WTC11 (cell line): ENCODE measurements around the gene SIN3B. TPM values are rescaled to one million over a fixed set of nuclear protein-coding genes. Genes with fewer than 3 reads are reported as not detected.
A peak's percentile ranks its signal among the peaks of the same experiment; 100 is the strongest.

Experiments used
- ATAC-seq: fragments of 200-7000 bp; cut with Tn5 transposase; 2 replicates; pipeline ENCODE4 v1.10.0; 2021; ENCODE audit warnings: mild to moderate bottlenecking, moderate library complexity
- CTCF ChIA-PET: fragments of 300-600 bp; sonication (Branson Sonifier 250); formaldehyde crosslinking; loops from one replicate; lab custom pipeline; 2021; ENCODE audit warnings: antibody characterized with exemption; lab: Charles Lee
- POLR2A ChIA-PET: fragments of 350-600 bp; sonication (Branson Sonifier 250); formaldehyde crosslinking; loops from one replicate; lab custom pipeline; 2021; ENCODE audit warnings: antibody characterized with exemption; lab: Charles Lee
- DNase-seq: peaks from one replicate; pipeline ENCODE4 v3.0.0; 2021; ENCODE audit warnings: low spot score
- H3K27ac Mint-ChIP-seq: 2 replicates; pipeline ENCODE4 v1.8.0; 2021; ENCODE audit warnings: mixed read lengths
- H3K27me3 Mint-ChIP-seq: 2 replicates; pipeline ENCODE4 v1.8.0; 2021; ENCODE audit warnings: low read depth, mild to moderate bottlenecking, moderate library complexity, mixed read lengths
- H3K36me3 Mint-ChIP-seq: 2 replicates; pipeline ENCODE4 v1.8.0; 2021; ENCODE audit warnings: mixed read lengths
- H3K4me1 Mint-ChIP-seq: 2 replicates; pipeline ENCODE4 v1.8.0; 2022; ENCODE audit warnings: mixed read lengths
- H3K4me3 Mint-ChIP-seq: 2 replicates; pipeline ENCODE4 v1.8.0; 2021; ENCODE audit warnings: mild to moderate bottlenecking, moderate library complexity, mixed read lengths
- H3K9me3 Mint-ChIP-seq: 2 replicates; pipeline ENCODE4 v1.8.0; 2021; ENCODE audit warnings: mixed read lengths
- EMX1 ChIP-seq: fragments of 250-450 bp; sonication (Bioruptor Pico); IDR thresholded peaks from 2 replicates; pipeline ENCODE4 v1.8.0; 2021; ENCODE audit warnings: mild to moderate bottlenecking
- JUN ChIP-seq: sonication (generic); formaldehyde crosslinking; IDR thresholded peaks from 2 replicates; pipeline ENCODE4 v1.8.0; 2023; ENCODE audit warnings: mild to moderate bottlenecking, missing genetic modification reagents
- NFATC4 ChIP-seq: fragments of 250-450 bp; sonication (Bioruptor Pico); IDR thresholded peaks from 2 replicates; pipeline ENCODE4 v1.9.0; 2021; ENCODE audit warnings: mild to moderate bottlenecking
- NR1H2 ChIP-seq: sonication (generic); formaldehyde crosslinking; IDR thresholded peaks from 2 replicates; pipeline ENCODE4 v1.9.0; 2021; ENCODE audit warnings: mild to moderate bottlenecking, moderate library complexity, missing genetic modification reagents
- NR2C2 ChIP-seq: sonication (generic); formaldehyde crosslinking; IDR thresholded peaks from 2 replicates; pipeline ENCODE4 v1.8.0; 2022; ENCODE audit warnings: mild to moderate bottlenecking, missing genetic modification reagents
- PRDM15 ChIP-seq: sonication (generic); formaldehyde crosslinking; IDR thresholded peaks from 2 replicates; pipeline ENCODE4 v1.8.0; 2022; ENCODE audit warnings: missing genetic modification reagents
- PREB ChIP-seq: sonication (generic); formaldehyde crosslinking; IDR thresholded peaks from 2 replicates; pipeline ENCODE4 v1.8.1; 2022; ENCODE audit warnings: mild to moderate bottlenecking, missing genetic modification reagents, moderate library complexity, borderline replicate concordance
- PRRX2 ChIP-seq: fragments of 250-450 bp; sonication (Bioruptor Pico); IDR thresholded peaks from 2 replicates; pipeline ENCODE4 v1.8.0; 2021; ENCODE audit warnings: mild to moderate bottlenecking
- SMAD3 ChIP-seq: sonication (generic); formaldehyde crosslinking; IDR thresholded peaks from 2 replicates; pipeline ENCODE4 v1.8.0; 2022; ENCODE audit warnings: missing genetic modification reagents, mild to moderate bottlenecking, borderline replicate concordance
- SMAD4 ChIP-seq: sonication (generic); formaldehyde crosslinking; IDR thresholded peaks from 2 replicates; pipeline ENCODE4 v1.8.0; 2022; ENCODE audit warnings: mild to moderate bottlenecking, missing genetic modification reagents
- SP1 ChIP-seq: sonication (generic); formaldehyde crosslinking; conservative IDR thresholded peaks from 2 replicates; pipeline ENCODE4 v1.8.1; 2022; ENCODE audit warnings: missing genetic modification reagents
- TEAD1 ChIP-seq: sonication (generic); formaldehyde crosslinking; IDR thresholded peaks from 2 replicates; pipeline ENCODE4 v1.8.0; 2022; ENCODE audit warnings: mild to moderate bottlenecking, missing genetic modification reagents
- ZNF232 ChIP-seq: sonication (generic); formaldehyde crosslinking; IDR thresholded peaks from 2 replicates; pipeline ENCODE4 v1.8.0; 2022; ENCODE audit warnings: mild to moderate bottlenecking, missing genetic modification reagents
- ZNF263 ChIP-seq: sonication (generic); formaldehyde crosslinking; IDR thresholded peaks from 2 replicates; pipeline ENCODE4 v1.8.1; 2022; ENCODE audit warnings: low read depth, mild to moderate bottlenecking, moderate library complexity, missing genetic modification reagents
- ZNF281 ChIP-seq: sonication (generic); formaldehyde crosslinking; IDR thresholded peaks from 2 replicates; pipeline ENCODE4 v1.8.0; 2023; ENCODE audit warnings: mild to moderate bottlenecking, missing genetic modification reagents
- ZNF512 ChIP-seq: sonication (generic); formaldehyde crosslinking; IDR thresholded peaks from 2 replicates; pipeline ENCODE4 v1.8.1; 2022; ENCODE audit warnings: missing genetic modification reagents, borderline replicate concordance
- total RNA-seq: library from RNA; stranded (reverse); gene quantifications from 3 replicates; pipeline ENCODE4 v1.2.3, GENCODE V29; 2021
- TF ChIP-seq, protein P1 (sequence below): sonication (generic); formaldehyde crosslinking; IDR thresholded peaks from 2 replicates; pipeline ENCODE4 v1.8.1; 2022; ENCODE audit warnings: low read depth, missing genetic modification reagents, borderline replicate concordance
- TF ChIP-seq, protein P2 (sequence below): sonication (generic); formaldehyde crosslinking; IDR thresholded peaks from 2 replicates; pipeline ENCODE4 v1.8.0; 2022; ENCODE audit warnings: mild to moderate bottlenecking, missing genetic modification reagents
- TF ChIP-seq, protein P3 (sequence below): fragments of 250-450 bp; sonication (Bioruptor Pico); conservative IDR thresholded peaks from 2 replicates; pipeline ENCODE4 v1.9.0; 2021; ENCODE audit warnings: mild to moderate bottlenecking
- TF ChIP-seq, protein P4 (sequence below): sonication (generic); formaldehyde crosslinking; IDR thresholded peaks from 2 replicates; pipeline ENCODE4 v1.8.1; 2023; ENCODE audit warnings: mild to moderate bottlenecking, missing genetic modification reagents, moderate library complexity

The SIN3B gene
- total RNA-seq, 1 experiment from 2014 or later = 87.7 TPM

DNA sequence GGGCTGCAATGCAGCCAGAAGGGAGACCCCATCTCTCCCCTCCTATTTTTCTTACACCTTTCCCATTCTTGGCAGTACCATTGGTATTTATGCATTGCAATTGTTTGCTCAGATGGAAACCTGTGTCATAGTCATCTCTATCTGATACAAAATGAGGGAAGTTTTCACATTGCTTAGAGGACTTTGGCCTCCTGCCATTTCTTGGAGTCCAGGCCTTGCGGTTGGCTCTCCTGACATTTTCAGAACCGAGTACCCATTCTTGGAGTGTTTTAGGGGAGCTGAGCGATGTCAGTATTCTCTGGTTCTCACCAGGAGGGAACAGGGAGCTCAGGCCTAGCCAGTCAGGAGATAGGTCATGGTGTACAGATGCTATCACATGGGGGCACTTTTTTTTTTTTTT, 1.5 kb downstream of the SIN3B start (continued):
- TF ChIP-seq NR1H2 (no peak), SMAD3 (CRISPR knock-in tag) (no peak)
- TF ChIP-seq, all 79 proteins: peak for 0

GRCh38 chr19:16831531-16831930, 2.3 kb downstream of the SIN3B start:
- Mint-ChIP-seq H3K27ac (peak overlapping the region; percentile 39; the same call in 1 of the 2 replicates), H3K4me3 (peak overlapping the region; percentile 39)
- POLR2A ChIA-PET = no interaction called here

More at GRCh38 chr19:16831531-16831930, 2.3 kb downstream of the SIN3B start:
- Mint-ChIP-seq H3K9me3 (peaks cover 8% of the 10 kb centered on the region; the same call in 1 of the 2 replicates), H3K36me3 (peaks cover 44% of the 10 kb centered on the region), H3K27me3 (no peaks in the 10 kb centered on the region; the same call in 1 of the 2 replicates), H3K4me1 (peaks cover 24% of the 10 kb centered on the region)
- TF ChIP-seq, protein P1, sequence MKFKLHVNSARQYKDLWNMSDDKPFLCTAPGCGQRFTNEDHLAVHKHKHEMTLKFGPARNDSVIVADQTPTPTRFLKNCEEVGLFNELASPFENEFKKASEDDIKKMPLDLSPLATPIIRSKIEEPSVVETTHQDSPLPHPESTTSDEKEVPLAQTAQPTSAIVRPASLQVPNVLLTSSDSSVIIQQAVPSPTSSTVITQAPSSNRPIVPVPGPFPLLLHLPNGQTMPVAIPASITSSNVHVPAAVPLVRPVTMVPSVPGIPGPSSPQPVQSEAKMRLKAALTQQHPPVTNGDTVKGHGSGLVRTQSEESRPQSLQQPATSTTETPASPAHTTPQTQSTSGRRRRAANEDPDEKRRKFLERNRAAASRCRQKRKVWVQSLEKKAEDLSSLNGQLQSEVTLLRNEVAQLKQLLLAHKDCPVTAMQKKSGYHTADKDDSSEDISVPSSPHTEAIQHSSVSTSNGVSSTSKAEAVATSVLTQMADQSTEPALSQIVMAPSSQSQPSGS = no peak
- TF ChIP-seq ZNF232 (CRISPR knock-in tag) (no peak), NR2C2 (CRISPR knock-in tag) (no peak), TEAD1 (CRISPR knock-in tag) (no peak), ZNF281 (CRISPR knock-in tag) (no peak), PREB (CRISPR knock-in tag) (no peak), EMX1 (no peak), PRDM15 (CRISPR knock-in tag) (no peak), ZNF512 (no peak), PRRX2 (CRISPR knock-in tag) (no peak), JUN (CRISPR knock-in tag) (no peak), SP1 (CRISPR knock-in tag) (no peak), ZNF263 (CRISPR knock-in tag) (no peak), SMAD4 (no peak), NFATC4 (no peak)
- TF ChIP-seq, protein P2, sequence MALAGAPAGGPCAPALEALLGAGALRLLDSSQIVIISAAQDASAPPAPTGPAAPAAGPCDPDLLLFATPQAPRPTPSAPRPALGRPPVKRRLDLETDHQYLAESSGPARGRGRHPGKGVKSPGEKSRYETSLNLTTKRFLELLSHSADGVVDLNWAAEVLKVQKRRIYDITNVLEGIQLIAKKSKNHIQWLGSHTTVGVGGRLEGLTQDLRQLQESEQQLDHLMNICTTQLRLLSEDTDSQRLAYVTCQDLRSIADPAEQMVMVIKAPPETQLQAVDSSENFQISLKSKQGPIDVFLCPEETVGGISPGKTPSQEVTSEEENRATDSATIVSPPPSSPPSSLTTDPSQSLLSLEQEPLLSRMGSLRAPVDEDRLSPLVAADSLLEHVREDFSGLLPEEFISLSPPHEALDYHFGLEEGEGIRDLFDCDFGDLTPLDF = no peak
- TF ChIP-seq, protein P3, sequence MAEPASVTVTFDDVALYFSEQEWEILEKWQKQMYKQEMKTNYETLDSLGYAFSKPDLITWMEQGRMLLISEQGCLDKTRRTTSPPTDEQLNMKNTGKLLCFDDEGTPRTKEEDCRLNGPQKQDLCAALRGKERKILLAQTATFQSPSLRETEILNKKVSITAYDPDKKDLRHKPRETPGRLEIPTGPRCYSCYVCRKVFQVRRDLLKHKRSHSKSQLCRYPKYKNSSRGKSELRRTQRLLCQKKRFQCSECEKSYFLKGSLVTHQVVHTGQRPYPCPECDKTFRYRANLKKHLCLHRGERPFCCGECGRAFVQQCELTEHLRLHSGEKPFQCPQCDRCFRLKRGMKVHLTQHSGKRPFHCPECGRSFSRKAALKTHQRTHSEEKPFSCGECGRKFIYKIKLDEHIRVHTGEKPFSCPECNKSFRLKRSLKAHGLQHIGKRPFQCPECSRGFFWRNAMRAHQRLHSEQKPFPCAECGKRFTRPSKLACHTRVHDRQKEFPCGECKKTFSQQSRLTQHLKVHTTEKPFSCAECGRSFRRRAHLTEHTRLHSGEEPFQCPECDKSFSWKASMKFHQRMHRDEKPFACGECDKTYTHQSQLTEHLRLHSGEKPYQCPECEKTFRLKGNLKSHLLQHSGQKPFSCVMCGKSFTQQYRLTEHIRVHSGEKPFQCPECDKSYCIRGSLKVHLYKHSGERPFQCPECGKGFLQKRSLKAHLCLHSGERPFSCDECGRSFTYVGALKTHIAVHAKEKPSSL (CRISPR knock-in tag) = no peak
- TF ChIP-seq, protein P4, sequence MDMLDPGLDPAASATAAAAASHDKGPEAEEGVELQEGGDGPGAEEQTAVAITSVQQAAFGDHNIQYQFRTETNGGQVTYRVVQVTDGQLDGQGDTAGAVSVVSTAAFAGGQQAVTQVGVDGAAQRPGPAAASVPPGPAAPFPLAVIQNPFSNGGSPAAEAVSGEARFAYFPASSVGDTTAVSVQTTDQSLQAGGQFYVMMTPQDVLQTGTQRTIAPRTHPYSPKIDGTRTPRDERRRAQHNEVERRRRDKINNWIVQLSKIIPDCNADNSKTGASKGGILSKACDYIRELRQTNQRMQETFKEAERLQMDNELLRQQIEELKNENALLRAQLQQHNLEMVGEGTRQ = no peak
- CTCF ChIA-PET = interaction anchor here (0.7 kb wide), 1 partner anchor 15 kb away, joined by 3 read pairs; no protein-coding TSS in a partner anchor
- ATAC-seq (no peak), DNase-seq (no peak)
